ENCODE data around the gene DNAH14. TPM values are rescaled to one million over a fixed set of nuclear protein-coding genes. Genes with fewer than 3 reads are reported as not detected.

Gene DNAH14
- polyA plus RNA-seq, 3 donors: 0.80 to 3.6 (median 1.8) TPM

- WGBS, 3 donors: 59 to 91% (median 87%) methylated on average over 4 of the region's 4 CpGs
- H3K27ac ChIP-seq (ENCODE audit: low read depth, low read length): no peak overlapping the region
These were observed 478.8 kb downstream of the DNAH14 start for GRCh38 chr1:225408249-225408648.

- H3K27ac ChIP-seq (ENCODE audit: low read depth, low read length): no peak overlapping the region
- WGBS, 3 donors: 70 to 89% (median 89%) methylated on average over 8 of the region's 8 CpGs
These were observed 479.6 kb downstream of the DNAH14 start for GRCh38 chr1:225409051-225409450.

- WGBS, 3 donors: 74 to 84% (median 83%) methylated on average over 6 of the region's 6 CpGs
- no peak overlapping the region for H3K27ac ChIP-seq (ENCODE audit: low read depth, low read length)
These were observed 480.6 kb downstream of the DNAH14 start for GRCh38 chr1:225410036-225410435.

GRCh38 chr1:225412321-225412720, 482.8 kb downstream of the DNAH14 start:
- WGBS, 3 donors: 29 to 95% (median 94%) methylated on average over 10 of the region's 10 CpGs
- no peak overlapping the region for H3K27ac ChIP-seq (ENCODE audit: low read depth, low read length)

- WGBS, 3 donors: 22 to 90% (median 80%) methylated on average over 10 of the region's 10 CpGs
- no peak overlapping the region for H3K27ac ChIP-seq (ENCODE audit: low read depth, low read length)
These were observed 483.4 kb downstream of the DNAH14 start for GRCh38 chr1:225412803-225413351.

- H3K27ac ChIP-seq (ENCODE audit: low read depth, low read length): no peak overlapping the region
- 81 to 87% (median 83%) methylated on average over 5 of the region's 5 CpGs for WGBS, 3 donors
These were observed 484.4 kb downstream of the DNAH14 start for GRCh38 chr1:225413708-225414375.

- WGBS, 3 donors: 70 to 96% (median 86%) methylated on average over 4 of the region's 4 CpGs
- no peak overlapping the region for H3K27ac ChIP-seq (ENCODE audit: low read depth, low read length)
These were observed 485.8 kb downstream of the DNAH14 start for GRCh38 chr1:225415307-225415706.

- 87 to 88% (median 88%) methylated on average over 11 of the region's 11 CpGs for WGBS, 3 donors
These were observed 486.7 kb downstream of the DNAH14 start for GRCh38 chr1:225415967-225416745.

GRCh38 chr1:225418059-225418458, 488.6 kb downstream of the DNAH14 start:
- no peak overlapping the region for H3K27ac ChIP-seq (ENCODE audit: low read depth, low read length)
- WGBS, 3 donors: 53 to 84% (median 69%) methylated on average over 2 of the region's 2 CpGs

More at GRCh38 chr1:225415967-225416745, 486.7 kb downstream of the DNAH14 start:
- H3K27ac ChIP-seq (ENCODE audit: low read depth, low read length): no peak overlapping the region

GRCh38 chr1:225418598-225418997, 489.1 kb downstream of the DNAH14 start:
- H3K27ac ChIP-seq (ENCODE audit: low read depth, low read length): no peak overlapping the region
- 65 to 98% (median 96%) methylated on average over 4 of the region's 4 CpGs for WGBS, 3 donors

GRCh38 chr1:225422031-225422605, 492.6 kb downstream of the DNAH14 start:
- WGBS, 3 donors: 43 to 52% (median 50%) methylated on average over 14 of the region's 14 CpGs
- H3K27ac ChIP-seq (ENCODE audit: low read depth, low read length): peak overlapping the region; percentile 34

- 45 to 76% (median 75%) methylated on average over 7 of the region's 7 CpGs for WGBS, 3 donors
- no peak overlapping the region for H3K27ac ChIP-seq (ENCODE audit: low read depth, low read length)
These were observed 493.5 kb downstream of the DNAH14 start for GRCh38 chr1:225422795-225423517.

- WGBS, 3 donors: 64 to 74% (median 69%) methylated on average over 2 of the region's 2 CpGs
- H3K27ac ChIP-seq (ENCODE audit: low read depth, low read length): no peak overlapping the region
These were observed 494.0 kb downstream of the DNAH14 start for GRCh38 chr1:225423518-225423855.

GRCh38 chr1:225424562-225425200, 495.2 kb downstream of the DNAH14 start:
- no peak overlapping the region for H3K27ac ChIP-seq (ENCODE audit: low read depth, low read length)
- WGBS, 3 donors: 73 to 81% (median 78%) methylated on average over 6 of the region's 6 CpGs

- 24 to 55% (median 32%) methylated on average over 5 of the region's 5 CpGs for WGBS, 3 donors
- H3K27ac ChIP-seq (ENCODE audit: low read depth, low read length): no peak overlapping the region
These were observed 495.8 kb downstream of the DNAH14 start for GRCh38 chr1:225425201-225425786.

- no peak overlapping the region for H3K27ac ChIP-seq (ENCODE audit: low read depth, low read length)
- 5 to 6% (median 6%) methylated on average over 36 of the region's 36 CpGs for WGBS, 3 donors
These were observed 497.1 kb downstream of the DNAH14 start for GRCh38 chr1:225426395-225427234.

Measured in adipose tissue (tissue), 3 donors.